Measurements from ENCODE around the gene GGT1. TPM values are rescaled to one million over a fixed set of nuclear protein-coding genes. Genes with fewer than 3 reads are reported as not detected.
A peak's percentile ranks its signal among the peaks of the same experiment; 100 is the strongest.

Gene GGT1
- total RNA-seq, 1 donor from 2014 or later, result 1.8 TPM

DNA sequence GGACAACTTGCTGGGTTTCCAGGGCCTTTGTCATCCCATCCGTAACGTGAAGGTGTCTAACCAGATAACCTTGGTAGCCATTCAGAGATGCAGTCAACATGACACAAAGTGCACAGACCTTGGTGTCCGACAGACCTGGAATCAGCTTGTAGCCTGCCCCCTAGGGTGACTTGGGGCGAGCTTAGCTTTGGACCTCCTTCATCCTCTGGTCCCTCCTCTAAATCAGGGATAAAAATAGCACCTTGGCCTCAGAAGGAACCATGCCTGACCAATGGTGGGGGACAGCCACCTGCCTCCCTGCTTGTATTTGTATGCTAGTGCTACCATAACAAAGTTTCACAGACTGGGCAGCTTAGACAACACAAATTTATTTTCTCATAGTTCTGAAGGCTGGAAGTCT lies 43.5 kb upstream of the GGT1 start:
- TF ChIP-seq, protein P1, sequence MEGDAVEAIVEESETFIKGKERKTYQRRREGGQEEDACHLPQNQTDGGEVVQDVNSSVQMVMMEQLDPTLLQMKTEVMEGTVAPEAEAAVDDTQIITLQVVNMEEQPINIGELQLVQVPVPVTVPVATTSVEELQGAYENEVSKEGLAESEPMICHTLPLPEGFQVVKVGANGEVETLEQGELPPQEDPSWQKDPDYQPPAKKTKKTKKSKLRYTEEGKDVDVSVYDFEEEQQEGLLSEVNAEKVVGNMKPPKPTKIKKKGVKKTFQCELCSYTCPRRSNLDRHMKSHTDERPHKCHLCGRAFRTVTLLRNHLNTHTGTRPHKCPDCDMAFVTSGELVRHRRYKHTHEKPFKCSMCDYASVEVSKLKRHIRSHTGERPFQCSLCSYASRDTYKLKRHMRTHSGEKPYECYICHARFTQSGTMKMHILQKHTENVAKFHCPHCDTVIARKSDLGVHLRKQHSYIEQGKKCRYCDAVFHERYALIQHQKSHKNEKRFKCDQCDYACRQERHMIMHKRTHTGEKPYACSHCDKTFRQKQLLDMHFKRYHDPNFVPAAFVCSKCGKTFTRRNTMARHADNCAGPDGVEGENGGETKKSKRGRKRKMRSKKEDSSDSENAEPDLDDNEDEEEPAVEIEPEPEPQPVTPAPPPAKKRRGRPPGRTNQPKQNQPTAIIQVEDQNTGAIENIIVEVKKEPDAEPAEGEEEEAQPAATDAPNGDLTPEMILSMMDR (IDR thresholded peaks at IDR 0.05), result no peak
- no peak for DNase-seq (ENCODE audit: low spot score)
- Mint-ChIP-seq H3K4me1 (ENCODE audit: low read depth) (peaks cover 19% of the 10 kb centered on the region), H3K36me3 (ENCODE audit: low read depth) (peaks cover 15% of the 10 kb centered on the region), H3K4me3 (ENCODE audit: unreplicated experiment) (no peak overlapping the region), H3K27me3 (ENCODE audit: low read depth) (no peaks in the 10 kb centered on the region), H3K27ac (ENCODE audit: unreplicated experiment) (no peak overlapping the region), H3K9me3 (ENCODE audit: low read depth) (no peaks in the 10 kb centered on the region)

DNA sequence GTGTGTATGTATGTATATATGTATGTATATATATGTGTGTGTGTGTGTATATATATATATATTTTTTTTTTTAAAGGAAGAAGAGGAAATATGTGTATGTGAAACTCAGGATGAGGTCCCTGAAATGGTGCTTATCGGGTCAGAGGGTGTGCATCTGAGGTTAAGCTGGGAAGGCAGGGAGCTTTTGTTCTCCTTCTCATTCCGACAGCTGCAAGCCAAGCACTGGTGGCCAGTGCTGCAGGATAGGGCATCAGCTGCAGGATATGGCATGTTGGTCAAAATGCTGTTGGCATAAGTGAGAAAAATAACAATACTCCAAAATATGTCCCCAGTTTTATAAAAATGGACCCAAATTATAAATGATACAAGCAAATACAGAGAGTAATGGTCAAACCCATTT lies 39.7 kb upstream of the GGT1 start:
- Mint-ChIP-seq H3K9me3 (ENCODE audit: low read depth) (no peaks in the 10 kb centered on the region), H3K27ac (ENCODE audit: unreplicated experiment) (no peak overlapping the region), H3K36me3 (ENCODE audit: low read depth) (peaks cover 18% of the 10 kb centered on the region), H3K27me3 (ENCODE audit: low read depth) (no peaks in the 10 kb centered on the region), H3K4me3 (ENCODE audit: unreplicated experiment) (no peak overlapping the region), H3K4me1 (ENCODE audit: low read depth) (peaks cover 3% of the 10 kb centered on the region)
- TF ChIP-seq, protein P1 (IDR thresholded peaks at IDR 0.05), result no peak
- no peak for DNase-seq (ENCODE audit: low spot score)

DNA sequence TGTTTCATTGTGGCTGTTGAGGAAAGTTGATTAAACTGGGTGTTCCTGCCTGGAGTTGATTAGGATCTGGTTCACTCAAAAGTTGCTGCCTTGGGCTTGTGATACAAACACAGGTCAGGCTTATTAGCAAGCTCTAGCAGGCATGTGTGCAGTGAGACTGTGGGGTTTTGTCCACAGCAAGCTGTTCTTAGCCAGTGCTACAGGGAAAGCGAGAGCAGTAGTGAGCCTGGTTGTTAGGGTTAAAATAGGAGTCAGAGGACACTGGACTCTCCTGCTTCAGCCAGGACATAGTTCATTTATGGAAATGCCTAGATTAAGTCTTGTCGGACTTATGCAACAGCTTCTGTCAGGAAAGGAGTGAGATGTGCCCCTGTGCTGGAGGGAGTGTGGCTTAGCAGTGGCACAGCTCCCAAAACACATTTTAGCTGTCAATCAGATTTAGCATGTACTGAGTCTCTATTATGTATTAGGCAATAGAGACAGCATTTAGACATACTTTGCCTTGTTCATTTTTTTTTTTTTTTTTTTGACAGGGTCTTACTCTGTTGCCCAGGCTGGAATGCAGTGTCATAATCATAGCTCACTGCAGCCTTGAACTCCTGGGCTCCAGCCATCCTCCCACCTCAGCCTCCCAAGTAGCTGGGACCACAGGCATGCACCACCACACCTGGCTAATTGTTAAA lies 38.5 kb upstream of the GGT1 start:
- Mint-ChIP-seq H3K27ac (ENCODE audit: unreplicated experiment) (peak overlapping the region; percentile 17), H3K4me3 (ENCODE audit: unreplicated experiment) (no peak overlapping the region), H3K9me3 (ENCODE audit: low read depth) (no peaks in the 10 kb centered on the region), H3K27me3 (ENCODE audit: low read depth) (no peaks in the 10 kb centered on the region), H3K36me3 (ENCODE audit: low read depth) (peaks cover 16% of the 10 kb centered on the region), H3K4me1 (ENCODE audit: low read depth) (peaks cover 3% of the 10 kb centered on the region)
- DNase-seq (ENCODE audit: low spot score), result no peak
- TF ChIP-seq, protein P1 (IDR thresholded peaks at IDR 0.05), result no peak

DNA sequence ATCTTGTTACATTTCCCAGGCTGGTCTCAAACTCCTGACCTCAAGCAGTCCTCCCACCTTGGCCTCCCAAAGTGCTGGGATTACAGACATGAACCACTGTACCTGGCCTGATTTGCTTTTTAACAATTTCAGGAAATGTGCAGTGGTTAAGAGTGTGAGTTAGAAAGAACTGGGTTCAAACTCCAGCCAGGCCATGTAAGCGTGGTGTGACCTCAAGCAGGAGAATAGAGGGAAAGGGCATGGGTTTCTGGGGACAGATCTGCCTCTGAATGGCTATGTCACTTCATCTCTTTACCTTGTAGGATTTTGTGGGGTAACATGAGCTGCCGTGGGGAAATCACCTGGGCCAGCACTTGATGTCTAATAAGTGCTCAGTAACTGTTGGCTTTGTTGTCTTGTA lies 37.9 kb upstream of the GGT1 start:
- no peak overlapping the region for H3K4me3 Mint-ChIP-seq (ENCODE audit: unreplicated experiment)
- H3K9me3 Mint-ChIP-seq (ENCODE audit: low read depth), result no peaks in the 10 kb centered on the region
- no peaks in the 10 kb centered on the region for H3K27me3 Mint-ChIP-seq (ENCODE audit: low read depth)
- H3K4me1 Mint-ChIP-seq (ENCODE audit: low read depth), result peaks cover 3% of the 10 kb centered on the region
- TF ChIP-seq, protein P1 (IDR thresholded peaks at IDR 0.05), result no peak
- H3K27ac Mint-ChIP-seq (ENCODE audit: unreplicated experiment), result no peak overlapping the region
- peaks cover 17% of the 10 kb centered on the region for H3K36me3 Mint-ChIP-seq (ENCODE audit: low read depth)
- DNase-seq (ENCODE audit: low spot score), result no peak

DNA sequence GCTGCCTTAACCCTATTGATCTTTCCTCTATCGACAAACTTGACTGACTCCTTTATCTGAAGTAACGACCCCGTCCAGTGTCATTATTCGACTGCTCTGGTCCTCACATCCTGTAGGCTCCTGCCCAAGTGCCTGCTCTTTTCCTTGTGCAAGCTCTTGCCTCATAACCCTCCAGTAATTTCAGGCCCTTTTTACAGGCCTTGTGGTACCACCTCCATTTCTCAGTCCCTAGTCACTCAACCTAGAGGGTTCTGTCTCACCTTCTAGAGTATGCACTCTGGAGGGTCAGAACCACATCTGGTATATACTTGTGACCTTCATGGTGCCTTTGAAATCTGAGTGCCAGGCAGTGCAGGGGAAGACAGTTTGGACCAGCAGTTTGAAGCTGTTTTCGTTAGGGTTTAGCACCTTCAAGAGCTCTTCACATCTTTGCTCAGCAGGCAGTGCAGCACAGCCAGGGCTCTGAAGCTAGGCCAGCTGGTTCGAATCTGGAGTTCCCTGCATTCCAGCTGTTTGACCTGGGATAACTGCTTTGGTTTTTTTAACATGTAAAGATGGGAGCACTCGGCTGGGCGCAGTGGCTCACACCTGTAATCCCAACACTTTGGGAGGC lies 36.0 kb upstream of the GGT1 start:
- Mint-ChIP-seq H3K27me3 (ENCODE audit: low read depth) (no peaks in the 10 kb centered on the region), H3K27ac (ENCODE audit: unreplicated experiment) (no peak overlapping the region), H3K9me3 (ENCODE audit: low read depth) (no peaks in the 10 kb centered on the region), H3K4me3 (ENCODE audit: unreplicated experiment) (no peak overlapping the region), H3K36me3 (ENCODE audit: low read depth) (peaks cover 20% of the 10 kb centered on the region), H3K4me1 (ENCODE audit: low read depth) (peaks cover 3% of the 10 kb centered on the region)
- TF ChIP-seq, protein P1 (IDR thresholded peaks at IDR 0.05), result no peak
- no peak for DNase-seq (ENCODE audit: low spot score)
